Head of caudate nucleus (tissue), 42 donors: ENCODE data around the gene ADCY5.

Source experiments
- DNase-seq, 42 donors: peaks; one replicate each; pipeline versions ENCODE4 v3.0.0 to v3.0.0-alpha.2; 2020 to 2021; ENCODE audit warnings: mixed read lengths in 7 of 42
- intact Hi-C: fragments of 100-400 bp; cut with DNase I; formaldehyde crosslinking; loops from one replicate; pipeline ENCODE4 v1.15.0; 2022

ADCY5 gene

DNA sequence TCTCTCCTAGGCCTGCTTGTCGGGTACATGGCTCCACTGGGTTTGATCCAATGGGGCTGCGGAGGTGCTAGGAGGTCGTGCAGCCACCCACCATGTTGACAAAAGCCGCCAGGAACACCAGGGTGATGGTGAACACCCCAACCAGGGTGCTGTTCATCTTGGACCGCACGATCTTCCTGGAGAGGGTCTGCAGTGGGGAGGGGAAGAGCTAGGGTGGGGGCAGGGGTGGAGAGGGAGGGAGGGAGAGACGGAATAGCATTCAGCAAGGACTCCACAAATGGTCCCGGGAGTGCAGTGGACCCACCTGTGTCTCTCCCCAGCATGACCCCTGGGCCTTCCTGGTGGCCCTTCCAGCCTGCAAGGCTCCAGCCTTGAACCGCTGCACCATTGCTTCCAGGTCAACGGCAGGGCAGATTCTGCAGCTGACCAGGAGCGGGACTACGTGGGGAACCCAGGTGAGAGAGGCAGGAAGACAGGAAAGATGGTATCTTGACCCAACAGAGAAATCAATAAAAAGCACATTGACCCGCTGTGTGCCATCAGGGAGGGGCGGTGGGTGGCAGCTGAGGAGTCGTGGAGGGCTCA is 144.8 kb downstream of the ADCY5 start:
- no peak for DNase-seq
- intact Hi-C loops, result no loop called here

DNA sequence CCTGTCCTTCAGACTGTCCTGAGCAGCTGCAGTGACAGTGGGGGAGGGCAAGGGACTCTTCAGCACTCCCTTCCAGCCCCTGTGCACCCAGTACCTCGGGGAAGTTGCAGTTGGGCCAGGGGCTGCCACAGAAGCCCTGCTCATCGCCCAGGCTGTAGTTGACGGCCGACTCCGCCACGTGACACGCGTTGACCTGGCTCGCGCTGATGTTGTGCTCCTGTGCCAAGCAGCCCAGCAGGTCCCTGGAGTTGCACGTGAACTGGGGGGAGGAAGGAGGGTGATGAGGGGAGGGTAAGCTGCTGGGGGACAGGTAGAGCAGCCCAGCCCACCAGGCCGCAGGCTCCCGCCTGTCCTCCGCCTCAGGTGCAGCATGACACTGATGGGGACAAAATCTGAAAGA is 145.9 kb downstream of the ADCY5 start:
- DNase-seq, result peak in 1 of 42 donors; percentile 4
- intact Hi-C loops, result no loop called here

DNA sequence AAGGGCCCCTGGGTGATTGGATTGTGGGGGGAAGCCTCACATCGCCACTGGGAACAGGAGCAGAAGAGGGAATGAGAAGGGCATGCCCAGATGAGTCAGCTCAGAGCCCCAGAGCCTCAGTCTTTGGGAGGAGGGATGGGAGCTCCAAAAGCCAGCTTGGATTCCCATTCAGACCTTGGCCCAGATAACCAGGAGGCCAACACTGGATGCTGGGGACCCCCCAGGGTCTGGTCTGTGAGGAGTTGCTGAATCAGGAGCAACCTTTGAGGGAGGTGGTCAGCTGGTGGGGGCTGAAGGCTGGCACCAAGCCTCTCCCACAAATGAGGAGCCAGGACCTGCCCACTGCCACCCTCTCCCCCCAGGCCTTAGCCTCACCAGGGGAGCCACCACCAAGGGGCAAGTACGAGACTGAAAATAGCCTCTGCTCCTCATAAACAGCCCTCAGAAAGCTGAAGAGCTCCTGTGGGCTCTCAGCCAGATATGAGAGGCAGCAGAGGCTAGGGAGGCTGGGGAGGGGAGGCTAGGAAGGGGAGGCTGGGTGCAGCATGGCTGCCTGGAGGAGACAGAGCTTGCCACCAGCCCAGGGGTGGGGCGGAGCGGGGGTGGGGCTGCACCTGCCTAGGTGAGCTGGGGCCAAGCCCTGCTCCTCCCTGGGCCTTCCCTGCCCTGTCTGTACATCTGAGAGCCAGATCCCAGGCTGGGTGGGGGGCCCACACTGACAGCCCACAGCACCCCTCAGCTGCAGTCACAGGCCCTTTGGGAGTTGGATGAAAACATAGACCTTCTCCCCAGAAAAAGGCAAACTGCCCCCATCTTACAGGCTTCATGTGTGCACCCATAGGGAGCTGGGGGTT is 147.3 kb downstream of the ADCY5 start:
- DNase-seq, result peak in 1 of 42 donors; percentile 2
- intact Hi-C loops, result no loop called here

DNA sequence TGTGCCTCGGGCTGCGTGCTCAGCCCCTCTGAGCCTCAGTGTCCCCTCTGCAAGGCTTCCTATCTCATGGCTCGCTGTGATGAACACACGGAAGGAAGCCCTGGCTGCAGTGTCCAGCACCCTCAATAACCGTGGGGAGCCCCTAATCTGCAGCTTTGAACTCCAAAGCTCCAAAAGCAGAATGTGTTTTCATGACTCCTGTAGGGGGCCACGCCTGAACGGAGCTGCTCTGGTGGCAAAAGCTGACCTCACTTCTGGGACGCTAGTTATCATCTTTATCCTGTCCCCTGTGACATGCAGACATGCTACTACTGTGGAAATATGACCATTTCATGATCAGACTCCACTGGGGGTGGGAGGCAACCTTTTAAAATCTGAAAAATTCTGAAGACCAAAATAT is 148.3 kb downstream of the ADCY5 start:
- DNase-seq, result no peak
- intact Hi-C loops, result no loop called here

DNA sequence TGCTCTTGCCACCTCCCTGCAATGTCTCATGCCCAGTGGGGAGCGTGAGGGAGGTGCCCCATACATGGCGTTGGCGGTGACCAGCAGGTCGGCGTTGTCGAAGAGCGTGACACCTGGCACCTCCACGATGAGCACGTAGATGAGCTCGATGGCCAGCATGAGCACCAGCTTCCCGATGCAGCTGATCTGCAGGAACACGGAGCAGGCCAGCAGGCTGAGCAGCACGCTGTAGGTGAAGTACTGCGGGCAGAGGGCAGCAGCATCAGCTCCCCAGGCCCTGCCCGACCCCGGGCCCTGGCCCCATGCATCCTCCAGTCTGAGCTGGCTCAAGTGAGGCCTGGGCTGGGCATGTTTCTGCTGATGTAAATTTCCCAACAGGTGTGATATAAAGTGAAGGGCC is 148.8 kb downstream of the ADCY5 start:
- peak in 1 of 42 donors; percentile 27 for DNase-seq

DNA sequence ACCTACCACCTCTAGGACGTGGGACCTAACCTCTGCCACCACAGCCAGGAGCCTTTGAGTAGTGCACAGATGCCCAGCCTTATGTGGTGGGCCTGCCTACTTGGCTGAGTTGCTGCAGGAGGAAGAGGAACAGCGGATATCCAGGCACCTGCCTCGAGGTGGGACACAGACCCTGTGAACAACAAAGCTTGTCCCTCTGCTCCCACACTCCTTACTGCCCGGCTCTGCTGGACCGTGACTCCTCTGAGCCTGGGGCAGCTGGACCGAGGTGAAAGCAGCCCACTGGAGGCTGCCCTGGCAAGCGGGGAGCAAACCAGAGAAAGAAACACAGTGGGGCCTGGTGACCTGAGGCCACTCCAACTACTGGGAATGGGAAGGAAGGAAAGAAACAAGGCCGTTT is 149.3 kb downstream of the ADCY5 start:
- DNase-seq, result peak in 1 of 42 donors; percentile 21
- intact Hi-C loops, result no loop called here

More for the DNA sequence above, 148.8 kb downstream of the ADCY5 start:
- intact Hi-C loops, result no loop called here

DNA sequence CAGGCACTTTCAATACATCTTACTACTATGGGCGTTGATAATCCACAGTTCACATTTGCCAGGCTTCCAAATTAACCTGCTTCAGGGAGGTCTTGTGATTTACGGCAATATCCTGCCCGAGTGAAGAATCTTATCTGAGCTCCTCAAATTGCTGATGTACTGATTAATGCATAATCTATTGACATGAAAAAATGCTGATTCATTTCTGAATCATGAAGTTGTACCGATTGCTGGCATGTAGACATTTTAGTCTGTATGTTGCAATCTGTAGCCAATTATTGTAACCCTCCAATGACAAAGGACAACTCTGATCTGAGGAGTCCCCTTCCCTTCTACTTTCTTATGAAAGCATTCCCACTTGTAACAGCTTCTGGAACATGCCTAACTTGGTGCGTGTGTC is 150.0 kb downstream of the ADCY5 start:
- DNase-seq, result no peak
- intact Hi-C loops, result no loop called here

DNA sequence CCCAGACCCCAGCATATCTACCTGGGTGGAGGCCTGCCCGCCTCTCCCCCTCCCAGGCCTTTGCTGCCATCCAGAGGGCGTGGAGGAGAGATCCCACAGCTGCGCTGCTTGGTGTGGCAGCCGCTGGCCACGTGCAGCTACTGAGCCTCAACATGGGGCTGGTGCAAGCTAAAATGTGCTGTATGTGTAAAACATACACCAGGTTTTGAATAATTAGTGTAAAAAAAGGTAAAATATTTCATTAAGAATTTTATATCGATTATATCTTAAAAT is 151.3 kb downstream of the ADCY5 start:
- intact Hi-C loops, result no loop called here
- DNase-seq, result peak in 2 of 42 donors; percentile 2 to 22

DNA sequence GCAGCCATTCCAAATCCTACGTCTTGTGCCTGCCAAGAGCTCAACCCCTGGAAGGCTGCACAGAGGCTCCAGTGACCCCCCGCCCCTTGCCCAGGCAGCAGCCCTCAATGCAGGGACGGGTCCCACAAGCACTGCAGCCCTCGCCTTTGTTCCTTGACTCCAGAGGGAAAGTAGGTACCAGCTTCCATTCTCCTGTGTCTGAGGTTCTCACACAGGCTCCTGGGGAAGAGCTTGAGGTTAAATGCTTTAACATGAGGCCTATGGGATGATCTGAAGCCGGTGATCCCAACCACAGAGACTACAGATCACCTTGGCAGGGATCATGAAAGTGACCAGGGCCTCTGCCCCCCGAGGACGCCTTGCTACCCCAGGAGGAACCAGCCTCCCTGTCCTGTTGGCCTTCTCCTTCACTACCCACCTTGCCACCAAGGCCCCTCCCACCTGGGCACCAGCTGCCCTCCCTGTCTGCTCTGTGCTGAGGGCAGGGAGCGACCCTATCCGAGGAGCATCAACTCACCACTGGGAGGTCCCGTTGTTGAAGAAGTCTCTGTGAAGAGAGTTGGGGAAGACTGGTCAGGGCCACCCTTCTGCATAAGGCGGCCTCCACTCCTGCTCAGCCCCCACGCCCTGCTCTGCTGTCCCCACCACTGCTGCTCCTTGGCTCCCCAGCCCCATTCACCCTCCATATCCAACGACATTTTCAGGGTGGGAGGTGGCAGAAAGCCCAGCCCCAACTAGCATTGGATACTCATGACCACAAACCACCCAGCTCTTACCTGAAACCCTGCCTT is 151.9 kb downstream of the ADCY5 start:
- DNase-seq, result peak in 4 of 42 donors; percentile 6 to 27 (median 13)
- intact Hi-C loops, result no loop called here

DNA sequence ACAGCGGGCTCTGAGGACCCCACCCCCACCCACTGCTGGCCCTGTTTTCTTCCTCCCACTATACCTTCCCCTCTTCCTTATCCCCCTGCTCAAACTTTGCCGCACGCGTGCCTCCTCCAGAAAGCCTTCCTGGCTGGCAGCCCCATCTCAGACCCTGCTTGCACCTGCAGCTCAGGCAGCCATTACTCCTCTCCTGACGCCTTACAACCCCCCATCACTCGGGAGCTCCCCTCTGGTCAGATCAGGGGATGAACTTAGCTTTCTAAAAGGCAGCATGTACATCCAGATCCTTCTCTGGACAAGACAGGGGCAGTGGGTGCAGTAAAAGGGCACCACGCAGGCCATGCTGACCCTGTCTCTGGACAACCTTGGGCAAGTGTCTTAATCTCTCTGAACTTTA is 152.6 kb downstream of the ADCY5 start:
- DNase-seq, result peak in 4 of 42 donors; percentile 1 to 15 (median 8)
- intact Hi-C loops, result no loop called here

DNA sequence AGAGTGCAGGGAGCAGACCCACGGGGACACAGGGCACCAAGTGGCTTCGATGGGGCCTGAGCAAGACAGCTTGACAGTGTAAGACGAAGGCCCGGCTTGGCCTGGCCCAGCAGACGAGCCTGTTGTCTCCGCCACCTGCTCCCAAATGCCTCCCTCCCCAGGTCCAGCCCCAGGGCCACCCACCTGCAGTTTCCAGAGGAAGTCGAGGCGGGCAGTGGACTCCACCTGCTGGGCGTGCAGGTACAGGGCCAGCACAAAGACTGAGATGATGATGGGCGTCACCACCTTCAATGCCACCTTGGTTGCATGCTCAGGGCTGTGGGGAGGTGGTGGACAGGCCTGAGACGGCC is 153.0 kb downstream of the ADCY5 start:
- peak in 4 of 42 donors; percentile 14 to 30 (median 18) for DNase-seq
- intact Hi-C loops, result no loop called here

DNA sequence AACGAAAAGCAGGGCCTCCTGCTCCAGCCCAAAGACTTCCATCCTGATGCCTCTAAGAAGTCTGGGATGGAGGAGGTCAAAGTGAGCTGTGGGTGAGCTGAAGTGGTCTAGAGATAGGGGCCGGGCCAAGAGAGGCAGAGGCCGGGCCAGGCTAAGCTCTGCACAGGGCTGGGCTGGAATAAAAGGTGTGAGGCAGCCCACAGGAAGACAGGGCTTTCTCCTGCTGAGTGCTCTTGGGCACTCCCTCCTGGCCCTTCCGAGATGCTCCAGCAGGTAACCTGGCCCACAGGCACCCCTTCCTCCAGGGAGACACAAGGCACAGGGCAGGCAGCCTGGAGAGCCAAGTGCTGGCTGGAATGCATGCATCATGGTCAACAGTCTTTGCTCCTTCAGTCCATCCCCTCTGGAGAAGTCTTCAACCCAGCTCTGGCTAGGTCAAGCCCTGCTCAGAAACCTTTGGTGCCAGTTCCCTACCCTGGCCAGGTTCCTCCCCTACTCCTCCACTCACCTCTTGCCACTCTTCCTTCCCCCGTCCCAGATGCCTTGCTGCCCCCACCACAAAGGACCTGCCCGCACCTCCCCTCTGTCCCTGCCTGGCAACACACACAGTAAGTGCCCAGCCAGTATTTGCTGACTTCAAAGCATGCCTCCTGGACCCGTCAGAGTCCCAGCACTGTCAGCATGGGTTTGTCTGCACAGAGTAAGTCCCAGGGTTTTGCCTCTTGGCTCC is 153.6 kb downstream of the ADCY5 start:
- intact Hi-C loops, result no loop called here
- peak in 5 of 42 donors; percentile 2 to 33 (median 15) for DNase-seq

DNA sequence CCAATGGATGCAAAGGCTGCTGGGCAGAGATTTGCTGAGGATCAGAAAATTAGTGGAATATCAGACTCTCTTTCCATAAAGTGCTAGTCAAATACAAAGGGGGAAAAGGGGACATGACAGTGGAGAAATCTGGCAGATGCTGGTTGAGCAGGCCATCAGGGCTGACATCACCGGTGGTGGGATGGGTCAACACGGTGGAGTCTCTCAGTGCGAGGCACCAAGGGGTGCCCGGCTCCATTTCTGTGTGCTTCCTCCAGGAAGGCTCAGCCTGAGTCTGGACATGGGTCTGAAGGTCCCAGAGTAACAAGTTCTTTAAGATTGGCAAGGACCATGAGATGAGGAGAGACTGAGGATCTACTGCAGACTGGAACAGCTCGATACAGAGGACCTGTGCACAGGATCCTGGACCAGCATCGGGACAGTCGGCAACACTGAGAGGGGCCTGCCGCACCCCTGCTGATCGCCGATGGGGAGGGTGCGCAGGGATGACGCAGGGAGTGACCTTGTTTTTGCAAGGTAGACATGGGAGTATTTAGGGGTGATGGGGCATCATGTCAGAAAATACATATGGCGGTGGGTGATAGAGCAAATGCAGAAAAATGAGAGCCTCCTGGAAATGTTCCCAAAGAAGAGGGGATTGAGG is 154.5 kb downstream of the ADCY5 start:
- intact Hi-C loops, result no loop called here

DNA sequence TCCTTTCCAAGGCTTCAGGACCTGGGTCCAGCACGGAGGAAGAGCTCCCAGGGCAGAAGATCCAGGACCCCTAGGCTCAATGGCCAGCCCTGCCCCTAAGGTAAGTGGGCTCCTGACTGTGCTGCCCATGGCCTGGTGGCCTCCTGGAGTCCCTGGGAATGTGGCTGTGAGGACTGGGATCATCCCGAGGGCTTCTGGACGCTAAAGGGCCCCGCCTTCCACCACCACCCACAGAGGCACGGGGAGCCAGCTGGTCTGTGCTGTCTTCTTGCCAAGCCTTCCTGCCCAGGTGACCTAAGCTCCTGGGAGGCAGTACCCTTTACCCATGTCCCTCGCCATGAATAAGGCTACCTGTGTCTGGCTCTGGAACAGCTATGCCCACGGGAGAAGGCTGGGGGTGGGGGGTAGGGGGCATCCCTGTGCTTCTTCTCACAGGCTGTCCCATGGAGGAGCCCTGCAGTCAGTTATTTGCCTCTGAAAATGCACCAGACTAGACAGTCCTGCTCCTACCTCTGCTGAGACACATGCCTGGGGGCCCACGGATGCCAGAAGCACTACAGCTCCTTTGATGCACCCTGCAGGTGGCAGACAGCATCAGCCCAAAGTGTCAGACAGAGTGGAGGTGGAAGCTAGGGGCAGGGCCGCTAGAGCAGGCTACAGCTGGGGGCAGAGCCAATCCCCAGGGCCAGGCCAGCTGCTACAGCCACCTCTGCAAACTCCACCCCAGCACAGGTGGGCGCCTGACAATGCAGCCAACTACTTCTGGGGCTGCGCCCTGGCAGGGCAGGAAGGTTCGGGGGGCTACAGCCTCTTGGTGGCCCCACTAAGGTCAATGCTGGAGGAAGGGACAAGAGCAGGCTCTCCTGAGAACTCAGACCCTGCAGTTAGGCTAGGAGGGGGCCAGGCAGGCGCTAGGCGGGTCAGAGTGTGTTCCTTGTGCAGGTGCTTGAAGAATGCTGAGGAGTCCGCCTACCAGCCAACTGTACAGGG is 156.3 kb downstream of the ADCY5 start:
- intact Hi-C loops, result no loop called here
- DNase-seq, result peak in 34 of 42 donors; percentile 2 to 79 (median 54)

More for the DNA sequence above, 154.5 kb downstream of the ADCY5 start:
- DNase-seq, result peak in 10 of 42 donors; percentile 2 to 32 (median 14)

DNA sequence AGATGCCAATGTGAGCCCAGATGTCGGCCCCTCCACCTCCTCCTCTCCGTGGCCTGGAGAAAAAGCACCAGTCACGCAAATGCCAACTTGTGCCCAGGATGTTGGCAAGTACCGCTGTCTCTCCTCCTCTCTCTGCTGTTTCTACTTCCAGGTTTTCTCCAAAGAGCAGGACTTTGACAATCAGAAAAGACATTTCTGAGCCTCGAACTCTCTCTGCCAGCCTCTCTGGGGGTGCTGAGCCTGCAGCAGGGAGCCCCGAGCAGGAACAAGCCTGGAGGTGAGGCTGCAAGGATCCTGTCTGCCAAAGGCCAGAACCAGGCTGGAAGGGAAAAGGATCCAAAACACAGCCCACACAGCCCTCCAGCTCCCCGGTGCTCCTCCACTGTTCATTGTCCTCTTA is 157.5 kb downstream of the ADCY5 start:
- intact Hi-C loops, result no loop called here
- peak in 15 of 42 donors; percentile 2 to 38 (median 10) for DNase-seq

DNA sequence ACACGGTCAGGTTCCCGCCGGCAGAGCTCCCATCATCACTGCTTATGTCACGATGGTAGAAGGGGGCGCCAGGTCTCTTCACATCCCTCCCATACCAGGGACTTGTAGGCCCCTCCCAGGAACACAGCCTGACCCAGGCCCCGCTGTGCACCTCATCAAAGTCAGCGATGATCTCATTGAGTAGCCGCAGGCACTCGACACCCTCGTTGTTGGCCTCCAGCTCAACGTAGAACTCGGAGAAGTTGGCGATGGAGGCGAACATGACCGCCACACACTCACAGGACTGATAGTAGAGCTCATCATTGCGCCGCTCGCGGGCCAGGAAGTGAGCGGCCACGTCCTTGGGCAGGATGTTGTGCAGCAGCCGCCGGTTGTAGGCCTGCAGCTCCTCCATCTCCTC is 157.9 kb downstream of the ADCY5 start:
- DNase-seq, result peak in 19 of 42 donors; percentile 1 to 40 (median 11)
- intact Hi-C loops, result no loop called here

DNA sequence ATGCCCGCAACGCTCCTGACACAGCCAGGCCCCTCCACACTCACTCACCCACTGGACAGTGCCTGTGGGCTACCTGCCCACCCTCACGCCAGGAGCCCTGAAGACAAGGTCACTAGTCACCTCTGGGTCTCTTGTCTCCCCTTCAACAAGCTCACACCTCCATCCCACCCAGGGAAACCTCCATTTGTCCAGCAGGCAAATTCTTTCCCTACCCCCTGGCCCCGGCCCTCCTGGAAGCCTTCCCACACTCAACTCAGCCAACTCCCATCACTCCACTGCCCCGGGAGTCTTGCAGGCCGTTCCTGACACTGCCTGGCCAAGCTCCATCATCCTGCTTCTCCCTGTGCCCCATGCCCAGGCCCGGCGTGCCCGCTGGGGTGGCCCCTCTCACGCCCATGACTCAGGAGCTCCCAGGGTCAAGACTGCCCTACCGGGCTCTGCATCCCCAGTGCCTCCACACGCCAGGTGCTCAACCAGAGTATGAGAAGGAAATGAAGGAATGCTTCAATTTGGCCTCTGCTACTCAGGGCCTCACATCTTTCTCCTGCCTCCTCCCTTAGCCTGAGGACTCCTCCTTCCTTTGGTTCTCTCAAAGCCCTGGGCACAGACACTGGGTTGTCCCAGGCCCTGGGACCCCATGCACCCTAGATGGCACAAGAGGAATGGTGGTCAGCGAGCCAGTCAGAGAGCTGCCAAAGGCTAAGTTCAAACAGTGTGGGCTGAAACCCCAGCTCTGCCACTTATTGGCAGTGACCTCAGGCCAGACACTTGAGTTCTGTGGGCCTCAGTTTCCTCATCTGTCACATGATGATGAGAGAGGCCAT is 158.6 kb downstream of the ADCY5 start:
- DNase-seq, result peak in 17 of 42 donors; percentile 0 to 35 (median 6)
- intact Hi-C loops, result no loop called here
